ENCODE results near the gene RNF166.

The RNF166 gene

GRCh38 chr16:88706229-88706964 lies at the start of gene RNF166, which contains the start of gene CTU2:
RNF166 (minus strand) TSS chr16:88706408; CDS start chr16:88706325, 83 bp downstream.
CTU2 (plus strand) TSS chr16:88706503; CDS start chr16:88706531, 28 bp downstream.
- in situ Hi-C loops (cut with HindIII; ENCODE audit: low sequenced_read_pairs), result no loop called here

- in situ Hi-C loops (cut with HindIII; ENCODE audit: low sequenced_read_pairs), result loop anchor here (10.0 to 25.0 kb wide), 2 partner anchors 107 to 420 kb away; partner anchors contain the start of genes CDH15, GALNS, PABPN1L and TRAPPC2L
These were observed 48.9 kb upstream of the RNF166 start for GRCh38 chr16:88754912-88755744.

DNA sequence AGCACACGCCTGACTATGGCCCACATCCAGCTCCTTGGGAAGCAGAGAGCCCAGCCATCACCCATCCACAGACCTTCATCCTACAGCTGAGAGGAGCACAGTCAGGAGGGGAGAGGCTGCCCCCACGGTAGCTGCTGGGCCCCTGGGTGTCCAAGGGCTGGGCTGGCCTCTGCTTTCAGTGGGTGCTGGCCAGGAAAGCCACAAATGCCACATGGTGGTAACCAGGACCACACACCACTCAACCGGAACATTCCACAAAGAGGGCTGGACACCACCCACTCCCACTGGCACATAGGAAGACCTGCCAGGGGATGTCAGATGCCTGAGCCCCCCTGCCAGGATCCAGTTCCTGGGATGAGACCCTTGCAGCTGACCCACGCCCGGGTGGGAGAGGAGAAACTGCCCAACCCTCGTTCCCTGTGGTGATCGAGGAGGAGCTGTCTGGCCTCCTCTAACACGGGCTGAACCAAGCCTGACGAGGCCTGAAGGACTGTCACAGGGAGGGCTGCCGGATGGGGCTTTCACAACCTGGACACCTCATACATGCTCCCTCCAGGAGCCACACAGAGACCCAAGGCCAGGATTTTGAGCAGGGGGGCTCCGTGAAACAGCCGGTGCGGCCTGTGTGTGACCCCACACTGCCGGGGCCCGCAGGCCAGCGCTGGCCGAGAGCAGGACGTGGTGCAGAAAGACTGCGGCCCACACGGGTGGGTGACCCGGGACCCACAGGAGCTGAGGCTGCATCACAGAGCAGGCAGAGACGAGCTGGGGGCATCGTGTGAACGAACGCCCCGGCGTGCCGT lies 48.1 kb upstream of the RNF166 start:
- in situ Hi-C loops (cut with HindIII; ENCODE audit: low sequenced_read_pairs), result loop anchor here (10.0 to 25.0 kb wide), 2 partner anchors 108 to 420 kb away; partner anchors contain the start of genes CDH15, GALNS, PABPN1L and TRAPPC2L

- in situ Hi-C loops (cut with HindIII; ENCODE audit: low sequenced_read_pairs), result loop anchor here (10.0 to 25.0 kb wide), 2 partner anchors 109 to 421 kb away; partner anchors contain the start of genes CDH15, GALNS, PABPN1L and TRAPPC2L
These were observed 47.4 kb upstream of the RNF166 start for GRCh38 chr16:88753602-88754001.

DNA sequence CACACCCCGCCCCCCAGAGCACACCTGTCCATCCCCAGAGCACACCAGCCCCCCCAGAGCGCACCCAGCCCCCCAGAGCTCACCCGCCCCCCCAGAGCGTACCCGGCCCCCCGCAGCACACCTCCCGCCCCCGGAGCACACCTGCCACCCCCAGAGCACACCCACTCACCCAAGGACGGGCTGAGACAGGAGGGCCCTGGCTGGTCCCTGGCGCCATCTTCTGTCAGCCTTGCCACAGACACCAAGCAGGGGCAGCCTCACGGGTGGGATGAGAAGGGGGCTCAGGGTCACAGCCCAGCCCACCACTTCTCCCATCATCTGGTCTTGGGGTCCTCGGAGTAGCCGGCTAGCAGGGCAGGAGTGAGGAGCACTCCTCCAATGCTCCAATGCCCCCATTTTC lies 47.0 kb upstream of the RNF166 start:
- in situ Hi-C loops (cut with HindIII; ENCODE audit: low sequenced_read_pairs), result loop anchor here (10.0 to 25.0 kb wide), 2 partner anchors 109 to 422 kb away; partner anchors contain the start of genes CDH15, GALNS, PABPN1L and TRAPPC2L

DNA sequence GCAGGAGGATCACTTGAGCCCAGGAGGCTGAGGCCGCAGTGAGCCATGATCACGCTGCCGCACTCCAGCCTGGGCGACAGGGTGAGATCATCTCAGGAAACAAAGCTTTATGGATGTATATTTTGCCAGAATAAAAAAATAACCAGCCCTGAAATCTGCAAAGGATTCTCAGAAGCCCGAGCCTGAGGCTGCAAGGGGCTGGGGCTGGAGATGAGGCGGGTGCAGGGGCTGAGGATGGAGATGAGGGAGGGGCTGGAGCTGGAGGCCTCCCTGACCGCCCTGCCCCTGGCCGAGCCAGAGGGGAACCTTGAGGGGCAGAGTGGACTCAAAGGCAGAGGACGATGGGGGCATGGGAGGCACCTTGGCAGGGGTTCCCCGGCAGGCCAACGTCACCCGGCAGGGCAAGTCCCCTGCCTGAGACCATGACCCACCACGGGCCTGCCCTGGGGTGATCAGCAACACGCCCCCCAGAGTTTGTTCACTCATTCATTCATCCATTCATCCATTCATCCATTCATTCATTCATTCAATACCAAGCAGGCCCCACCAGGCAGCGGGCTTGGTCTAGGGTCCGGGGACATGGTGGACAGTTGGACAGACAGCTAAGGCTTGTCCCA lies 46.3 kb upstream of the RNF166 start:
- in situ Hi-C loops (cut with HindIII; ENCODE audit: low sequenced_read_pairs), result loop anchor here (10.0 to 25.0 kb wide), 2 partner anchors 110 to 422 kb away; partner anchors contain the start of genes CDH15, GALNS, PABPN1L and TRAPPC2L

DNA sequence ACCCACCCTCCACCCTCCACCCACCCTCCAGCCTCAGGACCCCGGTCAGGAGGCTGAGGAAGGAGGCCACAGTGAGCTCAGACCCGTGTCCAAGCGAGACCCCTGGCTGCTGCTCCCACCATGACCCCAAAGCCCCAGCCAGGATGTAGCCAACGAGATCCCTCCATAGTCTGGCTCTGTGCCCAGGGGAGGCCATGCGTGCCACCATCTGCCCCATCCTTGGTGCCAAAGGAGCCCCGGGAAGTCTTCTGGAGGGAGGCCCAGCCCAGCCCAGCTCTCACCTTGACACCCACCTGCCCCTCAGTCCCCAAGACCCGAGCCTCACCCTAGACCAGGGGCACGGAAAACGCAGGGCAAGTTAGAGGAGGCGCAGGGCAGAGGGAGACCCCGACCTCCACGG lies 44.6 kb upstream of the RNF166 start:
- in situ Hi-C loops (cut with HindIII; ENCODE audit: low sequenced_read_pairs), result loop anchor here (10.0 to 25.0 kb wide), 2 partner anchors 111 to 424 kb away; partner anchors contain the start of genes CDH15, GALNS, PABPN1L and TRAPPC2L

- in situ Hi-C loops (cut with HindIII; ENCODE audit: low sequenced_read_pairs), result no loop called here
These were observed 43.1 kb upstream of the RNF166 start for GRCh38 chr16:88749358-88749757.

DNA sequence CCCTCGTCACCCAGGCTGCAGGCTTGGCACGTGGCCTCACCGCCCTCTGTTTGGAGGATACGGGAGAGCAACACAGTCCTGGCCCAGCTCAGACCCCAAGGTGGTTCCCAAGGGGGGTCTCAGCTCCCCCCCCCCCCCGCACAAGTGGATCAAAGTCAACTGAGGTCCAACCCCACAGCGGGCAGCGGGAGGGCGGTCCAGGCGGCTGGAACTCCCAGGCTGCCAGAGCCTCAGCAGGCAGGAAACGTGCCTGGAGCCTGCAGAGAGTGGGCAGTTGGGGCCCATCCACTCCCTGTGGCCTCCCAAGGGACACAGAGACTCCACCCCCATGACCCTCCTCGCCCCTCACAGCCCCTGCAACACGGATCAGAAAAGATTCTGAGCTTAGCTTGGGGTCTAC lies 42.2 kb upstream of the RNF166 start:
- in situ Hi-C loops (cut with HindIII; ENCODE audit: low sequenced_read_pairs), result no loop called here

GRCh38 chr16:88747588-88748301 lies 41.5 kb upstream of the RNF166 start:
- in situ Hi-C loops (cut with HindIII; ENCODE audit: low sequenced_read_pairs), result no loop called here

- in situ Hi-C loops (cut with HindIII; ENCODE audit: low sequenced_read_pairs), result no loop called here
These were observed 40.3 kb upstream of the RNF166 start for GRCh38 chr16:88746506-88746905.

DNA sequence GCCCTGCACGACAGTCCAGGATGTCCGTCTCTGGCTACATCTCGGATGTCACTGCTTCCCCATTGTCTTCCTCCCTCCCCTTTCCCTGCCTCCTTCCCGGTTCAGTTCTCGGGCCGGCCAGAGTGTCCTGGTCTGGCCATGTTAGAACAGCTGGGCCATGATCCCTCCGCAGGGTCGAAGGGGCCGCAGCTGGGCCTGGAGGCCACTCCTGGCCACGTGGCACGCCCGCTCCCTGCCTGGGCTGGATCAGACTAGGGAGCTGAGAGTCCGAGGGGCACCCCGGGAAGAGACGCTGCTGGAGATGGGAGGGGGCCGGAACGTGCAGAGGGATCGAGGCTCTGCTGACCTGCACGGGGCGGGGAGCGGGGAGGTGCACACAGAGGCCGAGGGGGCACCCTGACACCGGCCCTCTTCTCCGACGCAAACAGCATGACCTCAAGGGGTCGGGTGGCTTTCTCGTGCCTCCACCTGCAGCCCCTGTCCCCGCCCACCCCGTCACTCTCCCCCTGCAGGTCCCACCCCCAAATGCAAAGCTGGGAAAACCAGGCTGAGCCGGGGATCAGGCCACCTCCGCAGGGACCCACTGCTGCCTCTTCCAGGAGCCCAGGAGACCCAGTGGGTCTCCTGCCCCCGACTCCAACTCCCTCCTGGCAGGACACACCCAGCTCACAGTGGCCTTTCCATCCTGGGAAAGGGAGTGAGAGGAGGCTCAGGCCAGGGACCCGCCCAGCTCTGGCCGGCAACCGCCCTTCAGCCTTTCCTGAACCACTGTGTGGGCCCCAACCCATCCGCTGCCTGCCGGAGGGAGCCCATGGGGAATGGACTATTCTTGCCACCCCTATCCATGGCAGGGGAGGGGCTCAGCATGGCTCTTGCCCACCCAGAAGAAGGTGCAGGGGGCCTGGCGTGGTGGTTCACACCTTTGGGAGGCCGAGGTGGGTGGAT lies 38.6 kb upstream of the RNF166 start:
- in situ Hi-C loops (cut with HindIII; ENCODE audit: low sequenced_read_pairs), result no loop called here

DNA sequence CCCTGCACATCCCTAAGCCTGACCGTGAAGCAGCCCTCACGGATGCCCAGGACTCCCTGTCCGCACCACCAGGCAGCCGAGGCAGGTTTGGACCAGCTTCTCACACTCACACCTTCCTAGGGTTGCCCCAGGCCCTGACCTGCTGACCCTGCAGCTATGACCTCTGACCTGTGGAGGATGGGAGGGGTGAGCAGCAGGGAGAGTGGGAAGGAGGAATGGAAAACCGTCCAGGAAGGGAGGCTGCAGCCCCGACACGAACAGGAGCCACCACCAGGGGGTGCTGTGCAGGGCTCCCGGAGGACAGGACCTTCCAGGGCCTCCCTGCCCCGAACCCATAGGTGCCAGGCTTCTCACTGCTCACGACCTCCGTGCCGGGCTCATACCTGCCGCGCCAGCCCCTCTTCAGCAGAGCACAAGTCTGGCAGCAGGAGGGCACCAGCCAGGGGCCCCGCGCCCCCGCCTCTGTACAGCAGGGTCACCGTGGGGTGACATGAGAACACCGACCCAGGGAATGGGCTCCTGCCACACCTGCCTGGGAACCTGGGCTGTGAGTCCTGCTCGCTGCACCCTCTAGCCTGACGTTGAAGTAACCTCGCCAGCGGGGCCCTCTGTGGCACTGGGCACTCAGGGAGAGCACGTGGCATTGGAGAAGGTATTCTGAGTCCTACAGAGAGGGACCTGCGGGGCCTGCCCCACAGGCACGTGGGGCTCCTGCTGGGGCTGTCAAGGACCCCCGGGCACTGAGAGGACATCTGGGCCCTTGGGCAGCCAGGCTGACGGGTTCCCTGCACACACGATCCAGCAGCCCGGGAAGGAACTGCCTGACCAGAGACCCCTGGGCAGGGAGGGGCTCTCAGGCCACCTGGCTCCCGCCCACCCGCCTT lies 37.7 kb upstream of the RNF166 start:
- in situ Hi-C loops (cut with HindIII; ENCODE audit: low sequenced_read_pairs), result no loop called here

DNA sequence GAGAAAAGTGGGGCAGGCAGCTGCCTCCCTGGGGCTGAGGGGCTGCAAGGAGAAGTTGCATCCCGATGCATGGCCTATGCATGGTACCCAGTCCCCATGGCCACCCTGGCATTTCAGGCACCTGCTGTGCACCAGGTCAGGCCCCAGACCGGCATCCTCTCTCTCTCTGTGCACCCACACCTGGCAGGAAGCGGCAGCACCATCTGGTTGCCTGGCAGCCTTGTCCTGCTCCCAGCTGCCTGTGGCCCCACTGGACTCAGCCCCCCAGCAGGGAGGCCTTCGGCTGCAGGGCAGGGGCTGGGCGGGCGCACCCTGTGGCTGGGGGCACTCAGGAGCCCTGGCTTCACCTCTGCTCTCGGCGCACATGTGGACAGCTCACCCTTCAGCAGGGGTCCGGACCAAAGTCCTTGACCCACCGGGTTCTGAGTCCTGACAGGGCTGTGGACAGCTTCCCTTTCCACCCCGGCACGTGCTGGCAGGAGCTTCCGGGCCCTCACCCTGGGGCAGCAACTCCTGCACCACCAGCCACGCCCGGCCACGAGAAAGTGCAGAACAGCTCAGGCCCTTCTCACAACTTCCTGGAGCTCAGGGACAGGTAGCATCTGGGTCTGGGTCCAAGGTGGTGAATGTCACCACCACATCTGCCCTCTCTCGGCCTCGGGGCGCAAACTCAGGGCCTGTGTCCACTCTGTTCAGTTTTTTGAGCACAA lies 36.8 kb upstream of the RNF166 start:
- in situ Hi-C loops (cut with HindIII; ENCODE audit: low sequenced_read_pairs), result no loop called here

DNA sequence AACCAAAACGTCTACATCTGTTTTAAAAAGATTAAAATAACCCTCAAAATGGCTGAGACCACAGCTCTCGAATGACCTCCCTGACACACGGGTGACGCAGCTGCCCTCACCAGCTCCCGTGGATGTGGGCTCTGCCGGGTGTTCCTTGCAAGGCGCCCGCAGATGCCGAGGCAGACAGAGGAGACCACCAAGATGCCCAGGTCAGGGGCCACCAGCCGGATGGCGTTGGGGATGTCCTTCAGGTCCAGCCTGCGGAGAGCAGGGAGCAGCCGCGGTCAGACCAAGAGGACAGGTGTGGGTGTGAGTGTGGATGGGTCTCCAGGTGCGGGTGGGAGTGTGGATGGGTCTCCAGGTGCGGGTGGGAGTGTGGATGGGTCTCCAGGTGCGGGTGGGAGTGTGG lies 35.2 kb upstream of the RNF166 start:
- in situ Hi-C loops (cut with HindIII; ENCODE audit: low sequenced_read_pairs), result no loop called here

GRCh38 chr16:88740727-88741055 lies 34.5 kb upstream of the RNF166 start:
- in situ Hi-C loops (cut with HindIII; ENCODE audit: low sequenced_read_pairs), result no loop called here

All from endothelial cell of hepatic sinusoid (primary cell).